GM21515 (cell line): ENCODE data around the gene LELP1.
"Not testable (repeated sequence)": the region's sequence is repeated elsewhere in the genome, so short reads cannot be mapped to it uniquely, and the experiment has no call there.

ENCODE experiments used
- ATAC-seq: cut with Tn5 transposase; IDR thresholded peaks from one replicate; pipeline ENCODE4 v1.9.1; 2021; ENCODE audit not compliant: unreplicated experiment

The LELP1 gene

DNA sequence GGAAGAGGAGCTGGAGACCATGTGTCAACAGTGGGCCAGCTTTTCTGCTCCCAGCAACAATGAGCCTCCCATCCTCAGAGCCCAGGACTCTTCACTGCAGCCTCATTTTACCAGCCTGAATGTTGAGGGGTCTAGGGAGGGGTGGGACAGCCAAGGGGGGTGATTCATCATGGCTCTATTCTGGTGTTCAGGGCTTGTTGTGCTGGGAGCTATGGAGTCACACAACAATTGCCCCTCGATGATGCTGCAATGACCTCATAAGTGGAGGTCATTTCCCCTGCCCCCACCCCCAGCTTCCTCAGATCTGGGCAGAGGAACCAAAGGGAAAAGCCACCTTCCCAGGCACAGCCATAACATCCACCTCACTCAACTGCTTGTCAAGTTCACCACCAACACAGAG is at the start of gene LELP1:
TSS of gene LELP1 (plus strand) at position 301 of the 400 bp plus-strand sequence. CDS start 1,278 bp downstream, outside the sequence.
- no peak for ATAC-seq

DNA sequence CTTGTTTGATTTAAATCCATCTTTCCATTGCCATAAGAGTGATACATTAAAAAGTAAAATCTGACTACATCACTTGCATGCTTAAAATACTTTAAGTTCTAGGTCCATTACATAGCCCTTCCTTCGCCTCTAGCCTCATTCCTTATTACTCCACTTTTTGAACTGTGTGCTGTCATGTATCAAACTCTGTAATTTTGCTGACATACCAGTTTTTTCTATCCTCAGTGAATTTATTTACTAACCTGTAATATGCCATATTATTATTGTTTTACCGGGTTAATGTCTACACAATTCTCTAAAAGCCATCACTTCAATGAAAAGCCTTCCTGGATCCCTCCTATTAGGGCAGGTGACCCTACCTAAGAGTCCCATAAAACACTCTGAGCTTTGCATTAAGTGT is 47.7 kb upstream of the LELP1 start:
- ATAC-seq = no peak

DNA sequence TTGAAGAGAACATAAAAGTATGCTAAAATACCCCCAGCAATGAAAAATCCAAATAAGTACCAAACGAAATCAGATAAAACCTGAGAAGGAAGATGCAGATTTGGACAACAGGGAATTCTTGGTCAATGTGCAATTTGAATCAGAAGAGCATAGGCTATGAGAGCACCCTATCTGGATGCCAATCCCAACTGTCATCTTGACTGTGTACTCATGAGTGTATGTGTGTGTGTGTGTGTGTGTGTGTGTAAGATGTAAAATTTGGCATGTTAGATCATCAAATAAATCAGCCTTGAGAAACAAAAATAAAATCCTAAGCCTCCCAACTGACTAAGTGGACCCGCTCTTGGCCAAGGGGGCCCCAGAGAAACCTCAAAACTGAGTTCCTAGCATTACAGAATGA is 34.5 kb upstream of the LELP1 start:
- no peak for ATAC-seq

DNA sequence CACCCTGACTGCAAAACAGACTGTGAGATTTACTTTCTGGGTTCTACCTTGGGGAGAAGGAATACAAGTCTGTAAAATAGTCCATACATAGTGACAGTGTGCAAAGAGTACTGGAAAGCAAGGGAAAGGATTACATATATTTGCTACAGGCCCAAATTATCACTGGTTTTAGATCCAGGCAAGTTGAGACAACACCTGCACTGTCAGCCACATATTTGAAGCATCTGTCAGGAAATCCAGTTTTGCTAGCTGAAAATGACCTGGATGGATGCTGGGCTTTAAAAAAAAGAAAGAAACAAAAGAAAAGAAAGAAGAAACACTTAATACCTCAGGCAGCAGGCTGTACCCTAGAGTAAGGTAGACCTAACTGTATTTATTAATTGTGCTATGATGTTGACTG is 28.6 kb upstream of the LELP1 start:
- no peak for ATAC-seq

DNA sequence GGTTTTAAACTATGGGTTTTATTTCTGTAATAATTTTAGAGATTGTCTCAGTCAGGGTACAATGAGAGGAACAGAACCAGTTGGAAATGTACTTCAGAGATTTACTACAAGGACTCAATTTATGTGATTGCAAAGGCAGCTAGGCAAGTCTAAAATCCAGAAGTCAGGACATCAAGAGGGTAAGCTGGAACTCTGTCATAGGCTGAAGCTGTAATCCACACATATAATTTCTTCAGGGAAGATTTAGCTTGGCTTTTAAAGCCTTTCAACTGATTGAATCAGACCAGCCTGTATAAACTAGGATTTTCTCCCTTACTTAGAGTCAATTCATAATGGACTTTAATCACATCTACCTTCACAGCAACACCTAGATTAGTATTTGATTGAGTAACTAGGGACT is 24.3 kb upstream of the LELP1 start:
- no peak for ATAC-seq

DNA sequence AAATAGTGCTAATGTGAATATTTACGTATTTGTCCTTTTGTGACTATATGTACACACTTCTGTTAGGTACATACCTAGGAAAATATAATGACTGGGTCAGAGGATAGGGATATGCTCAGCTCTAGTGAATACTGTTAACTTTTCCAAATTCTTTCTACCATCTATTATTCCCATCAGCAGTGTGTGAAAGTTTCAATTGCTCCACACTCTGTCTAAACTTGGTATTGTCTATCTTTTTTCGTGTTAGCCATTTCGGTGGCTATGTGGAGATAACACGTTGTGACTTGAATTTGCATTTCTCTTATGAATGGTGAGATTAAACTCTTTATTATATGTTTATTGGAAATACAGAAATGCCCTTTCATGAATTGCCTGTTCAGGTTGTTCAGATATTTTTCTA is 22.7 kb upstream of the LELP1 start:
- ATAC-seq = no peak

DNA sequence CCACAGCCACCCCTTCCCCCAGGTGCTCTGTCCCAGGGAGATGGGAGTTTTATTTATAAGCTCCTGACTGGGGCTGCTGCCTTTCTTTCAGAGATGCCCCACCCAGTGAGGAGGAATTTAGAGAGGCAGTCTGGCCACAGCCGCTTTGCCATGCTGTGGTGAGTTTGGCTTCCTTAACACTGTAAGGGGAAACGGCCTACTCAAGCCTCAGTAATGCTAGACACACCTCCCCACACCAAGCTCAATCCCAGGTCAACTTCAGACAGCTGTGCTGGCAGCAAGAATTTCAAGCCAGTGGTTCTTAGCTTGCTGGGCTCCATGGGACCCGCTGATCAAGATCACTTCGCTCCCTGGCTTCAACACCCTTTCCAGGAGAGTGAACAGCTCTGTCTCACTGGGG is 14.9 kb upstream of the LELP1 start:
- ATAC-seq = not testable (repeated sequence)

DNA sequence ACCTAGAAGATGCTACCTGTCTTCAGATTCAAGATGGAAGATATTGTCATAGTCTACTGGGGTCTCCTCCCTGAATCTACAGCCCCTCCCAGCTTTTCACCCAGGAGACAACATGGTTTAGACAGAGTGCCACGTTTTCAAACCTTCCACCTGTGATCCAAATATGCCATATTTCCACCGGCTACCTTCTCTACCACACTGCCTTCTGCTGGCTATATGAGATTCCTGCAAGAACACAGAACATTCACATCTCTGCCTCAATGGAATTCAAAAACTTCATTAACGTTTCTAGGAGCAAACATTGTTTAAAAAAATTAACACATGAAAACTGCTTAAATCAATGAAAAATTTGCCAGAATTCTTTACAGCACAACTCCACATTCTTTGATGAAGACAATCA is 12.9 kb upstream of the LELP1 start:
- no peak for ATAC-seq

DNA sequence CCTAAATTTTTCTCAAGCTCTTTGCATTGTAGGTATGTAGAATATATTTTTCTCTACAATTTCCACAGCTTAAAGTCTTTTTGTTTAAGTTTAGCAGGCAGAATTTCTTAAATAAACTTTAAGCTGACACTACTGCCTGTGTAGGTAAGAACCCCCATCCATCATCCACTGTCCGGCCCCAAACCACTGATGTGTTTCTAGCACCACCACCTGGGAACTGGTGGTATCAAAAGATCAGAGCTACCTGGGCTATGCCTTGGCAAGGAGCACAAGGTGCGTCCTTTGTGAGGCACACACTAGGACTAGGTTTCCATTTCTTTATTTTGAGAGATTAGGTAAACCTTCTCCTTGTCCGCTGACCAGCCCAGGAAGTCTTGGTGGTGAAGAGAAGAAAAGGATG is 10.5 kb upstream of the LELP1 start:
- no peak for ATAC-seq

DNA sequence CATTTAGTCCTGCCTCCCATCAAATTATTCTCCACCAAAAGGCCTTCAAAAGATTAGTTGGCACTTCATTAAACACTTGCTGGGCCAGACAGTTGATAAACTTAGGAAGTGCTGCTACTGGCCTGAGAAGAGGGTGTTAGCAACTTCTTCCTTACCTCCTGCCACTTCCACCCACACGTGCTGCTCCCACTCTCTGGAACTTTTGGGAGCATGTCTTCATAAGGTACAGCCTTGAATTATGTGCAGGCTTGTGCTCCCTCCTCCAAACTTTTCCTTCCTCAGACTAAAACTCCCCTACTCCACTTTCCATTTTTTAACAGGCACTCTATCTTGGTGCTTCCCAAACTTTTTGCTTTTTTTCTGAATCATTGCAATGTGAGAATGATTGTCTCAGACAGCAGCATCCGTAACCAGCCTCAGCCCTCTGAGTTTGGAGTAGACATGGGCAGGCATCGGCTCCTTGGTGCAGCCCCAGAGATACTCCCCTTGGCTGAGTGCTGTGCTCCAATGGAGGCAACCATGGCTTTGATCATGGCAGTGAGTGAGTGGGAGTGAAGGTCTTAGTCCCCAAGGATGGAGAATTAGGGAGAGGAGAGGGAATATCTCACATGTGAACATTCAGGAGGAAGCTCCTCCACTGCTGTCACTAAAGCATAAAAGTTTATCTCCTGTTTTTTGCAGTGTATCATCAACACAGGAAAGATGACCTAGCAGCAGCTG is 8.7 kb upstream of the LELP1 start:
- no peak for ATAC-seq

DNA sequence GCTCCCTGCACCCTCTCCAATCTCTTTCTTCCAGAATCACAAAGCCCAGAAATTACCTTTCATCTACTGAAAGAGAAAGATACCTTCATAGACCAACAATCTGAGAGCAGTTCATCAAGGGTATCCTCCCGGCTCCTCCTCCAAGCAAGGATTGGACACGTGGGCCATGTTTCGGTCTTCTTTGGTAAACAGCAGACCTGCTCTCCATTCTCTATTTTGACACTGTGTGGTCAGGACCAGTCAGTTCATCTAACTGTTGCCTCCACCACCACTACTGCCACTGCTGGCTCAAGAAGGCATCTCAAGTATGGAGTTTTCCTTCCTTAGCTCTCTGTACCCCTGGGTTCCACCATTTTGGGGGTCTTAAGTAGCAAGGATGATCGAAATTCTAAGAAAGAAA is 8.0 kb upstream of the LELP1 start:
- no peak for ATAC-seq

DNA sequence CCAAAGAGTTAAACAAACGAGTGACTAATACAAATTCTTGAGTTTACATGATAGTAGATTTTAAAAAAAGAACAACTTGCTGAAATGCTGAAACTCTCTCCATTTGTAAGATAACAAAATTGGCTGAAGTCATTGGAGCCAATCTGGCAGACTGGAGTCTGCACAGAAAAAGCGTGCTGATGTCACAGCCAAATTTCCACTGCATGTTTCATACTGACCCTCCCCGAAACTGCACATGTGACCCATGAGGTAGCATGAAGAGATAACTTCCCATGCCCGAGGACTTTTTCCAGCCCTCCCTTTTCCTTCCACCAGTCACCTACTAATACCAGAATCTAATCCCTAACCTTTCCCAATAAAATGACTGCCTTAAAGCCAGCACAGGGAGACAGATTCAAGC is 1.2 kb upstream of the LELP1 start:
- no peak for ATAC-seq

DNA sequence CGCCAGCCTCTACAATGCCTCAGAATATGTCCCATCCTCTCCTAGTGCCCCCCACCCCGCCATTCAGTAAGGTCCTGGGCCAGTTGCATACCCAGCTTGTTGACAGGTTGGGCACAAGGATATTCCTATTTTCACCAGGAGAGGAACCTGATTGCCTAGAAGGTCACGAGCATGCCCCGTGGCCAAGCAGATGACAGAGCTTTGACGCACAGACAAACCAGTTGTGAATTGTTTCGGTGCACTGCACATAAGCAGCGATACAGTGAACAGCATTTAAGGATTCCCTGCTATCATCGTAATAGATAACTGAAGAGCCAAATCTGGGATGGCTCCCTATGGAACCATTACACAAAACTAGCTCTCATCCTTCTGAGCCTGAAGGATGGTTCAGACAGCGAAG is 3.4 kb downstream of the LELP1 start:
- no peak for ATAC-seq

DNA sequence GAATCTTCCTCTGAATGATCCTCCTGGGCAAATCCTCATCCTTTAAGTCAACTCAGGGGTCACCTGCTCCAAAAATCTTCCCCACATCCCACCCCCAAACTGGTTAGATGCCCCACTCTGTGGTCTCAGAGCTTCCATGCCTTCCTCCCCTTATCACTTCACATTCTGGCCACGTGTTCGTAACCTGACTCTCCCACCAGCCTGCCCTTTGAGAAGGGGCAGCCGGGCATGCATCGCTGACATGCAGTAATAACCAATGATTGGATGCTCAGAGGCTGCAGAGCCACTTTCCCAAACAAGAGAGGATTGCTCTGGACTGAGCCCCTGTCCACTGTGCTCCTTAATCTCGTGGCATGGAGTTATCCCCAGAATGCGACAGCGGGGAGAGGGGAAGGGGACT is 7.0 kb downstream of the LELP1 start:
- no peak for ATAC-seq

DNA sequence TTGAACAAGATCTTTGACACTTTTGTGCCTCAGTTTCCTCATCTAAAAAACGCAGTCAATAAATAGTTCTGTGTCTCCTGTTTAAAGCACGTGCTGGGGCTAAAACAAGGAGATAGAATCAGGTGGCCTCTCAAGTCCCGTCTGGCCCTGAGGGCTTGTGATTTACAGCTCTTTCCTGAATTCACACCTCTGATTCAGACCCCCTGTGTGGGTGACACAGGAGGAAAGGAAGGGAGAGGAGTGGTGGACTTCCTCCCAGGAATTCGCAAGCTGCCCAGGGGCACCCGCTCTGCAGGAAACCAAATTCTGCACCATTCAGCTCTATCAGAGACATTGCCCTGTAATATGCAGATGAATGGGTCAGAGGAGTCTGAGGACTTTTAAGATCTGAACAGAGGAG is 9.0 kb downstream of the LELP1 start:
- ATAC-seq = no peak

DNA sequence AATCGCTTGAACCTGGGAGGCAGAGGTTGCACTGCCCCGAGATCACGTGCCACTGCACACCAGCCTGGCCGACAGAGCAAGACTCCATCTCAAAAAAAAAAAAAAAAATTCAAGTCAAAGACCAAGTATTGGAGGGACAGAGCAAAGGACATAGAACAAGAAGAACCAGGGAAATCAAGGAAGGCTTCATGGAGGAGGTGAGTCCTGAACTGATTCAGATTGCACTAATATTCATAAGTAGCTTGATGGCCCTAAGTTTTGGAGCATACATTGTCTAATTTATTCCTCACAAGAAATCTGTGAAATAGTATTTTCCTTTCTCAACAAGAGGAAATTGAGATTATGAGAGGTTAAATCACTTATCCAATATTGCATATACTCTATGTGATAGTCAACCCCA is 10.3 kb downstream of the LELP1 start:
- ATAC-seq = no peak

DNA sequence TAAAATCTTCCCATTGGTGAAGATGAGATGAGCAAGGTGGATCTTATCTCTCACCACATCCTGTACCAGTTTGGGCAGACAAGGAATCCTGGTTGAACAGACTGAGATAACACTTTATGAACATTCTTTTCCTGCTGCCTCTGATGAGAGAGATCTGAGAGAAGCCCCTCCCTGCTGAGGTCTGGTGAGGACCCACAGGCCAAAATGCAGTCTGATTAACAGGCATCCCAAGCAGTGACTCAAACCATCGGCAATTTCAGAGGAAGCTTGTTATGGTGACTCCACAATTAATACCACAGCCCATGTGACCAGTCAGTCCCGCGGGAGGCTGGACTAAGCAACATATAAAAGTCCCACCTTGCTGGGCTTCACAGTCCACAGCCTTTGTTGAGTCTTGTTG is 14.0 kb downstream of the LELP1 start, which contains the start of gene PRR9:
TSS of gene PRR9 (plus strand) at position 373 of the 400 bp plus-strand sequence. CDS start 561 bp downstream, outside the sequence.
- ATAC-seq = no peak

DNA sequence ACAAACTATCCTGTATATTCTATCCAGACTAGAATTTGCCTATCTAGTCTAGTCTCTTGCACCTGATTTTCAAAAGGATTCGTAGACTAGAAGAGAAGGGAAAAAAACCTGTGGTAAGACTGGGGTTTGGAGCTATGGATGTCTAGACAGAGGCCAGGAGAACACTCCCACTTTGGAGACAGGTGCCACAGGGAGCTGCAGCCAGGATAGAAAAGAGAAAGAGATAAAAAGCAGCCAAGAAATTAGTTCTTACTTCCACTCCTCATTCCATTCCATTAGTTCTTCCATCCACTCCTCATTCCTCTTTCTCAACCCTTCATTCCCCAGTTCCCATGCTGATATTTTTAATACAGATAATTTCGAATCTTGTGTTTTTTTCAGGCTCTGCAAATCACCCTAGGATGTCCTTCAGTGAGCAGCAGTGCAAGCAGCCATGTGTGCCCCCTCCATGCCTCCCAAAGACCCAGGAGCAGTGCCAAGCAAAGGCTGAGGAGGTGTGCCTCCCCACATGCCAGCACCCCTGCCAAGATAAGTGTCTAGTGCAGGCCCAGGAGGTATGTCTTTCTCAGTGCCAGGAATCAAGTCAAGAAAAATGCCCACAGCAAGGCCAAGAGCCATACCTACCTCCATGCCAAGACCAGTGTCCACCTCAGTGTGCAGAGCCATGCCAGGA is 14.7 kb downstream of the LELP1 start:
- no peak for ATAC-seq

DNA sequence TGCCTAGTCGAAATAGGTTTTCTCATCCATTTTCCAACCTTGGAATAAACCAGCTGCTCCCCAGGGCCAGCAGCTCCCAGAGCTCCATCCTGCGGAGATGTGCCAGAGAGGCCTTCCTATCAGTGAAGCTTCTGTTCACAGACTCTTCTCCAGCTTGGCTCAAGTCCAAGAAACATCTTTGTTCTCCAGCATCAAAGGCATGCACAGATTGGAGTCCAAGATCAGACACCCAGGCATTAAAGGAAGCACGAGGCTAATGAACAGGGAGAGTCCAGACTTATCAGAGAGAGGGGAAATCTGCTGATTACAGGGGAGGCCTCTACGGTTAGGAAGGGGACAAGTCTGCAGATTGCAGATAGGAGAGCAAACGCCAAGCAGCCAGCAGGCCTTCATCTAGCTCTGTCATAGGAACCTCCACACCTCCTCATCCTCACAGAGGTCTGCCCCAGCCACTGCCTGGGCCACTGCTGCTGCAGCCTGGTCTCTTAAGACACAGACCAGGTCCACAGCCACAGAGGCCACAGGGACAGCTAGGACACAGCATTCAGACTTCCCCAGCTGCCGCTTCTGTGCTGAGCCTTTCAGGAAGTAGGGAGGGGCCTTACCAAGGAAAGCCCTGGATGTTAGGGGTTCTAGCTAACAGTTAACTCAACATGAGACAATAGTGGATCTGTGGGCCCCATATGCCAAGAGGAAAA is 17.5 kb downstream of the LELP1 start:
- ATAC-seq = no peak

DNA sequence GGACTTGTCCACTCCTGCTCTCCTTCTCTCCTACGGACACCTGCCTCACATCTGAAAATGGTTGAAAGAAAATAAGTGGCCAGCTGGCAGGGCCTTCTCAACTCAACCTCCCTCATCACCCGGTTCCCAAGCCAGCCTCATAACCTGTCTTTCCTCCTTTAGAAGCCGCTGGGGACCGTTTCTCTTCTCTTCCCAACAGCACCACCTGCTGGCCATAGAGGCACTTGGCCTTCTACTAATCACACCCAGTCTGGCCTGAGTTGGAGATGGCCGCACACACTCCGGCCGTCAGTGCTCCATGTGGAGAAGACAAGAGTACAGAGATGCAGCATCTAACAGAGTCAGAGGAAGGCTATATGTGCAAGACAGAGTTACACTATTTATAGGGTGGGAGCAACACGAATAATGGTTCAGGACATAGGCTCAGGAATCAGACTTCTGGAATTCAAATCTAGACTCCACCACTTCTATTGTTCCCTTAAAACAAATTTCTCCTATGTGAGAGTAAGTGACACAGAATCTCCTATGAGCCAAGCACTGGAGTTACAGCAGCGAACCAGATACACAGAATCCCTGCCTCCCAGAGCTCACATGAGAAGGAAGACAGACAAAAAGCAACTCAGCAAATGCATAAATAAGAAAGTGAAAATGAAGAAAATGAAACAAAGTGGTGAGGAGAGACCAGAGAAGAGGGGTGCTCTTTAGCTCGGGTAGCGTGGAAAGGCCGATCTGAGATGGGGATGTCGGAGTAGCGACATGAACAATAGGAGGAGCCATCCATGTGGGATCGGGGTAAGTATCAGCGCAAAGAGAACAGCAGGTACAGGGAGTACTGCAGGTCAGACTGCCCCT is 20.0 kb downstream of the LELP1 start:
- ATAC-seq = peak; percentile 77

DNA sequence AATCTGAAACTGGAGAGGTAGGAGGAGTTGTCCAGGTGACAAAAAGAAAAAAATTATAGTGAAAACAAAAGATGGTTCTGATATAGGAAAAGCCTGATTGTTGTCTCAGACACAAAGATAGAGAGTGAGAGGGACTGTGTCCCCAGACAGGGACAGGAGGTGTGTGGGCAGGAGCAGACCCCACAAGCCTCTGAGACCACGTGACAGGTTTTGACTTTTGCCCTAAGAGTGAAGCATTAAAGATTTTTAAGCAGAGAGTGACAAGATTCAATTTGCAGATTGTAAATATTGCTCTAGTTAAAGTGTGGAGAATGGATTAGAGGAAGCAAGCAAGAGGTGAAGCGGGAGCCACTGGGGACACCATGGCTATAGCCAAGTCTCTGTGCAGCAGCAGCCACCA is 24.6 kb downstream of the LELP1 start:
- no peak for ATAC-seq
